Activated T-helper 2 cell treated with anti-CD3 and anti-CD28 coated beads, Interferon-gamma antibody, Interleukin-2, Interleukin-4, amounts not matched to agents 10 μg/mL and 5 μg/mL and 100 μg/mL, durations not matched to agents 14 hours and 24 hours and 36 hours (primary cell): Measurements from ENCODE around the gene PGRMC1. TPM values are rescaled to one million over a fixed set of nuclear protein-coding genes. Genes with fewer than 3 reads are reported as not detected.
A peak's percentile ranks its signal among the peaks of the same experiment; 100 is the strongest.
"Not testable (repeated sequence)": the region's sequence is repeated elsewhere in the genome, so short reads cannot be mapped to it uniquely, and the experiment has no call there.

Experiments
- DNase-seq: peaks from one replicate; pipeline ENCODE4 v3.0.0; 2021; ENCODE audit warnings: low spot score
- H3K27ac Mint-ChIP-seq: one replicate; pipeline ENCODE4 v1.8.0; 2021; ENCODE audit warnings: mixed read lengths
- H3K27me3 Mint-ChIP-seq: one replicate; pipeline ENCODE4 v1.8.0; 2021; ENCODE audit warnings: low read depth, mixed read lengths
- H3K36me3 Mint-ChIP-seq: one replicate; pipeline ENCODE4 v1.8.0; 2021; ENCODE audit warnings: low read depth, mixed read lengths
- H3K4me1 Mint-ChIP-seq: one replicate; pipeline ENCODE4 v1.8.0; 2021; ENCODE audit warnings: low read depth, mixed read lengths
- H3K4me3 Mint-ChIP-seq: one replicate; pipeline ENCODE4 v1.8.0; 2021; ENCODE audit warnings: low read depth, mild to moderate bottlenecking, moderate library complexity, mixed read lengths
- H3K9me3 Mint-ChIP-seq: one replicate; pipeline ENCODE4 v1.8.0; 2021; ENCODE audit warnings: mixed read lengths
- intact Hi-C: fragments of 100-400 bp; cut with micrococcal nuclease; formaldehyde crosslinking; loops from one replicate; pipeline ENCODE4 v1.15.1; 2023
- total RNA-seq: library from RNA; stranded (reverse); gene quantifications from 2 replicates; pipeline ENCODE4 v1.2.3, GENCODE V29; 2022

PGRMC1 gene
- total RNA-seq, result 45.2 and 46.0 TPM in 2 replicates

GRCh38 chrX:119235872-119236622 lies at the start of gene PGRMC1:
Gene PGRMC1, plus strand, starts transcription at chrX:119236285. Its CDS starts 79 bp downstream, at chrX:119236364.
- Mint-ChIP-seq H3K4me1 (peaks cover 13% of the 10 kb centered on the region), H3K4me3 (peak within 1 kb of the TSS; percentile 90), H3K27ac (peak within 1 kb of the TSS; percentile 77), H3K36me3 (peaks cover 15% of the 10 kb centered on the region), H3K27me3 (peaks cover 22% of the 10 kb centered on the region), H3K9me3 (no peaks in the 10 kb centered on the region)
- DNase-seq, result peak; percentile 74
- intact Hi-C loops, result loop anchor here (5.0 kb wide), 1 partner anchor 456 kb away; the partner anchor contains the start of gene SEPTIN6

- H3K9me3 Mint-ChIP-seq, result no peaks in the 10 kb centered on the region
- no peaks in the 10 kb centered on the region for H3K4me1 Mint-ChIP-seq
- no peaks in the 10 kb centered on the region for H3K36me3 Mint-ChIP-seq
- DNase-seq, result no peak
- no peak overlapping the region for H3K4me3 Mint-ChIP-seq
- H3K27ac Mint-ChIP-seq, result no peak overlapping the region
- no peaks in the 10 kb centered on the region for H3K27me3 Mint-ChIP-seq
- intact Hi-C loops, result no loop called here
These were observed 49.3 kb upstream of the PGRMC1 start for GRCh38 chrX:119186763-119187162.

- no peaks in the 10 kb centered on the region for H3K27me3 Mint-ChIP-seq
- no peaks in the 10 kb centered on the region for H3K4me1 Mint-ChIP-seq
- DNase-seq, result no peak
- H3K36me3 Mint-ChIP-seq, result no peaks in the 10 kb centered on the region
- H3K4me3 Mint-ChIP-seq, result no peak overlapping the region
- intact Hi-C loops, result no loop called here
- H3K27ac Mint-ChIP-seq, result no peak overlapping the region
- H3K9me3 Mint-ChIP-seq, result no peaks in the 10 kb centered on the region
These were observed 48.8 kb upstream of the PGRMC1 start for GRCh38 chrX:119187298-119187697.

- no peaks in the 10 kb centered on the region for H3K4me1 Mint-ChIP-seq
- DNase-seq, result no peak
- H3K27me3 Mint-ChIP-seq, result no peaks in the 10 kb centered on the region
- H3K4me3 Mint-ChIP-seq, result no peak overlapping the region
- H3K36me3 Mint-ChIP-seq, result no peaks in the 10 kb centered on the region
- no peak overlapping the region for H3K27ac Mint-ChIP-seq
- H3K9me3 Mint-ChIP-seq, result no peaks in the 10 kb centered on the region
- intact Hi-C loops, result no loop called here
These were observed 47.0 kb upstream of the PGRMC1 start for GRCh38 chrX:119189115-119189514.

GRCh38 chrX:119189595-119189994 lies 46.5 kb upstream of the PGRMC1 start:
- no peak overlapping the region for H3K4me3 Mint-ChIP-seq
- intact Hi-C loops, result no loop called here
- H3K27me3 Mint-ChIP-seq, result no peaks in the 10 kb centered on the region
- no peak overlapping the region for H3K27ac Mint-ChIP-seq
- H3K4me1 Mint-ChIP-seq, result no peaks in the 10 kb centered on the region
- no peaks in the 10 kb centered on the region for H3K36me3 Mint-ChIP-seq
- no peak for DNase-seq
- no peaks in the 10 kb centered on the region for H3K9me3 Mint-ChIP-seq

GRCh38 chrX:119190091-119190681 lies 45.9 kb upstream of the PGRMC1 start:
- no peak overlapping the region for H3K27ac Mint-ChIP-seq
- intact Hi-C loops, result no loop called here

GRCh38 chrX:119190831-119191230 lies 45.3 kb upstream of the PGRMC1 start:
- no peaks in the 10 kb centered on the region for H3K4me1 Mint-ChIP-seq
- no peak overlapping the region for H3K4me3 Mint-ChIP-seq
- no peak for DNase-seq
- H3K36me3 Mint-ChIP-seq, result no peaks in the 10 kb centered on the region
- H3K9me3 Mint-ChIP-seq, result no peaks in the 10 kb centered on the region
- intact Hi-C loops, result no loop called here
- peaks cover 4% of the 10 kb centered on the region for H3K27me3 Mint-ChIP-seq
- H3K27ac Mint-ChIP-seq, result no peak overlapping the region

More at GRCh38 chrX:119190091-119190681, 45.9 kb upstream of the PGRMC1 start:
- H3K36me3 Mint-ChIP-seq, result no peaks in the 10 kb centered on the region
- H3K4me1 Mint-ChIP-seq, result no peaks in the 10 kb centered on the region
- no peaks in the 10 kb centered on the region for H3K9me3 Mint-ChIP-seq
- H3K27me3 Mint-ChIP-seq, result peaks cover 4% of the 10 kb centered on the region
- H3K4me3 Mint-ChIP-seq, result no peak overlapping the region
- no peak for DNase-seq

- no peaks in the 10 kb centered on the region for H3K4me1 Mint-ChIP-seq
- H3K27ac Mint-ChIP-seq, result no peak overlapping the region
- intact Hi-C loops, result no loop called here
- no peak overlapping the region for H3K4me3 Mint-ChIP-seq
- DNase-seq, result no peak
- no peaks in the 10 kb centered on the region for H3K36me3 Mint-ChIP-seq
- peaks cover 4% of the 10 kb centered on the region for H3K27me3 Mint-ChIP-seq
- no peaks in the 10 kb centered on the region for H3K9me3 Mint-ChIP-seq
These were observed 41.5 kb upstream of the PGRMC1 start for GRCh38 chrX:119194621-119195020.

- DNase-seq, result no peak
- H3K4me3 Mint-ChIP-seq, result no peak overlapping the region
- H3K4me1 Mint-ChIP-seq, result no peaks in the 10 kb centered on the region
- no peaks in the 10 kb centered on the region for H3K36me3 Mint-ChIP-seq
- intact Hi-C loops, result no loop called here
- H3K9me3 Mint-ChIP-seq, result no peaks in the 10 kb centered on the region
- peaks cover 9% of the 10 kb centered on the region for H3K27me3 Mint-ChIP-seq
- H3K27ac Mint-ChIP-seq, result no peak overlapping the region
These were observed 34.5 kb upstream of the PGRMC1 start for GRCh38 chrX:119201570-119201969.

GRCh38 chrX:119206203-119206602 lies 29.9 kb upstream of the PGRMC1 start:
- Mint-ChIP-seq H3K9me3 (no peaks in the 10 kb centered on the region), H3K27ac (no peak overlapping the region), H3K4me1 (no peaks in the 10 kb centered on the region), H3K27me3 (peaks cover 9% of the 10 kb centered on the region), H3K36me3 (no peaks in the 10 kb centered on the region), H3K4me3 (no peak overlapping the region)
- no peak for DNase-seq
- intact Hi-C loops, result no loop called here

GRCh38 chrX:119207483-119207882 lies 28.6 kb upstream of the PGRMC1 start:
- DNase-seq, H3K9me3 Mint-ChIP-seq, intact Hi-C loops, H3K36me3 Mint-ChIP-seq, H3K27me3 Mint-ChIP-seq, H3K4me3 Mint-ChIP-seq, H3K4me1 Mint-ChIP-seq, H3K27ac Mint-ChIP-seq: not testable (repeated sequence)

- H3K9me3 Mint-ChIP-seq, result no peaks in the 10 kb centered on the region
- intact Hi-C loops, result no loop called here
- H3K27ac Mint-ChIP-seq, result no peak overlapping the region
- H3K36me3 Mint-ChIP-seq, result no peaks in the 10 kb centered on the region
- peaks cover 10% of the 10 kb centered on the region for H3K27me3 Mint-ChIP-seq
- DNase-seq, result no peak
- H3K4me3 Mint-ChIP-seq, result no peak overlapping the region
- H3K4me1 Mint-ChIP-seq, result no peaks in the 10 kb centered on the region
These were observed 27.6 kb upstream of the PGRMC1 start for GRCh38 chrX:119208401-119209057.
